GM18868 (cell line): ENCODE results near the gene ERC2.
A peak's percentile ranks its signal among the peaks of the same experiment; 100 is the strongest.

Experiments
- ATAC-seq: cut with Tn5 transposase; IDR thresholded peaks from one replicate; pipeline ENCODE4 v1.9.1; 2021; ENCODE audit warnings: mild to moderate bottlenecking, moderate library complexity; ENCODE audit not compliant: unreplicated experiment

The ERC2 gene

DNA sequence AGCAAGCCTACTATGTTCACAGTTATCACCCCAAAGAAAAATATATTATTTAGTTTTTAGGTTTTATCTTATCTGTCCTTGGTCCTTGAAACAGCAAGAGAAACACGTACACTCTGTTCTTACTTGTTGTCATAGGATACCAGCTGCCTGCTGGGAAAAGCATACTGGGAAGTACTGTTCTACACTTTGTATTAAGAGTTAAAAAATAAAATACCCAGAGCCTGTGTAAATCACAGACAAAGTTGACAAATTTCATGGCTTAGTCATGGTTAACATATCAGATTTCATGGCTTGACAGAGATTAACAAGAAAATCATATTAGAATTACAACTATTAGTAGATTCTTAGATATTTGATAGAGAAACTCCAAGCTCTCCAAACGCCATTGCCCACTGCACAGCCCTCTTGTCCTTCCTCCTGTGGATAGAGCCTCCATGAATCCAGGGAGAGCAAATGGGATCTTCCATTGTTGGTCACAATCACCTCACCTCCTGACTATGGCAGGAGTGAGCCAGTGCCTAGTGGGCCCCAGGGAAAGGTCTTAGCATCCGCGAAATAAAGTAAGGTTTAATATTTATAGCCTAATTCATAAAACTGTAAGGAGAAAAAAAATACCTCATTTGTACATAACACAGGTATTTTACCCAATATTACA is 853.1 kb downstream of the ERC2 start:
- no peak for ATAC-seq

DNA sequence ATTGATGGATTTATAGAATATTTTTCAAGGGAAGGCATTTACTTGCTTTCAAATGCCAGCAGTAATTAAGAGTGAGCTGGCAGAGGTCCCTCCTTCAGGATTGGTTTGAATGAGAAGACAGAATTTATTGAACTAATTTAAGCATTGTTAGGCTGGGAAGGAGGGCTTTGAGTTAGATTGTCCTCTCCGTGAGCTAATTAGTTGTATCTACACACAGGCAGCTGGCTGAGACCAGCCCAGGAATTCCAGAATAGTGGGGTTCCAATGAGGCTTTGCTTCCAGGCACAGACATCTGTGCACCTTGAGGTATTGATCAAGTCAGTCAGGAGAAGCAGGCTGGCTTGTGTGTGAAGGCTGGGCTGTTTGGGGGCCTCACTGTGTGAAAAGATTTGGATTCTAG is 857.1 kb downstream of the ERC2 start:
- no peak for ATAC-seq

DNA sequence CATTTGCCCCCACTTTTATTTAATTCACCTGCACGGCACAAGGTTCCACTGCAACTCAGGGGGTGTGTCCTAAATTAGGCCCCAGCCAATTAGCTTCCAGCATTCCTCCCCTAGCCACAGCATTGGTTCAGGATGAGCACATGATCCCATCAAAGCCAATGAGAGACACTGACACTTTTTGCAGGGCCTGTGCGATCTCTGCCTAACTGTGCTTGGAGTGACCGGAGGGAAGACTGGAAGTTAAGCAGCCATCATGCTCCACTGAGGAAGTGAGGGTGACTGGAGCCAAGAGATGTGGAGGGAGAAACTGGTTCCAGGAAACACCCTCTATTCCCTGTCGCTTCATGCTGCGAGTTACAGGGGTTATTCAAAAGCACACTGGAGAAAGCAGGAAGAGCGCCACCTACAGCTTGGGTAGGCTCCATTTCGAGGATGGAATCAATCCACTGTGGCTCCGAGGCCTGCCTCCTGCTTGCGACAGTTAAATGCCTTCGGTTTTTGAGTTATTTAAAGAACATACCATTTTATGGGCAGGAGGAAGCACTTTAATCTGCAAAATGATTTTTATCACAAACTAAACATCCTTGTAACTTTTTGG is 858.9 kb downstream of the ERC2 start:
- no peak for ATAC-seq

DNA sequence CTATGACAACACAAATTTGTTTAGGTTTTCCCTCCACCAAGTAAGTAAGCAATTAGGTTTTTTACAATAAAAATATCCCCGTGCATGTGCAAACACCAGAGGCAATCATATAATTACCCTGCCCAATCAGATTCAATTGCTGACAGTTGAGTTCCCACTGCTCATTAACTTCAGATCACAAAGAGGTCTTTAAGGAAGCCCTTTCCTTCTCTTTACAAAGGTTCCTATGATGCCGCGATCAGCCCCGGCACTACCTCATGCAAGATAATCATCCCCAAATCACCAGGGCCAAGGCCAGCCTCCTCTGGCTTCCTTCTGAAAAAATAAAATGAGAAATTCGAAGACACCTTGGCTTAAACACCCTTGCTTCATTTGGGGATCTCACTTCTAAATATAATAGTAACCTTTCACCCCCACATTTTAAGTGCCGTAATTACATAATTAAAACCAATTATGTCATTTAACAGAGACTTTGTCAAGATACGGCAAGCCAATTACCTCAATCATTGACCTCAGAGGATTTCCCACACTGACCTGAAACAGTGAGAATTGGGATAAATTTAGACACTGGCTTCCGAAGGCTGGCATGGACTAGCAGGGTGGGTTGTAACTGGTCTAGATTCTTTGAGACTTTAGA is 859.8 kb downstream of the ERC2 start:
- no peak for ATAC-seq

DNA sequence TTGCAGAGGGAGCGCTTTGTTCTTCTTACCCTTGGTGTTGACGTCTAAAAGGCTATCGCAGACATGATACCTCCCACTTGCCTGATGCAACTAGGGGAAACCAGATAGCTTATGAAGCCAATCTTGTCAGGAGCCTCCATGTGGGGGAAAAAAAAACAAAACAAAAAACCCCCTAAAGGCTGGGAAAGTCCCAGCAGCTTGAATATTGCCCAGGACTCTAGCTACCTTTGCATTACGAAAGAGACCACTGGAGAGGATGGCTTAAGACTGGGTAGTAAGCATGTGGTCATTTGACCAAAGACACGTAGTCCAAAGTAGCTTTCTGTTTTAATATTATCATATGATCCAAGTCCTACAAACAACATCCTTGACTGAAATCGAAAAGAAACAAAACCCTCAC is 860.4 kb downstream of the ERC2 start:
- ATAC-seq: peak; percentile 90

DNA sequence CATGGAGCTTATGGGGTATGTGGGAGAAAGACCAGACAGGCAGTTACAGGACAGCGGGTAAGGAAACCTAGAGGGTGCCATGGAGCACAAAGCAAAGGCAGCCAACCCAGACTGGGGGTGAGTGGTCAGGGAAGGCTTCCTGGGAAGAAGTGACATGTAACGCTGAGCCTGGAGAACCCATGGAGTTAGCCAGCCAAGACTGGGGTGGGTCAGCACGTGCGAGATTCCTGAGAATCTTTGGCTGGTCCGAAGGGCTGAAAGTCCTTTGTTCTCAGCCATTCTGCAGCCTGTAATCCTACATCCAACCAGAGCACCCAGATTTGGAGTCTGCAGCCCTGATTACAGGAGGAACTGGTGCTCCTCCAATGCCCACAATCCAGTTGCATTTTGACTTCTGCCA is 861.1 kb downstream of the ERC2 start:
- no peak for ATAC-seq

DNA sequence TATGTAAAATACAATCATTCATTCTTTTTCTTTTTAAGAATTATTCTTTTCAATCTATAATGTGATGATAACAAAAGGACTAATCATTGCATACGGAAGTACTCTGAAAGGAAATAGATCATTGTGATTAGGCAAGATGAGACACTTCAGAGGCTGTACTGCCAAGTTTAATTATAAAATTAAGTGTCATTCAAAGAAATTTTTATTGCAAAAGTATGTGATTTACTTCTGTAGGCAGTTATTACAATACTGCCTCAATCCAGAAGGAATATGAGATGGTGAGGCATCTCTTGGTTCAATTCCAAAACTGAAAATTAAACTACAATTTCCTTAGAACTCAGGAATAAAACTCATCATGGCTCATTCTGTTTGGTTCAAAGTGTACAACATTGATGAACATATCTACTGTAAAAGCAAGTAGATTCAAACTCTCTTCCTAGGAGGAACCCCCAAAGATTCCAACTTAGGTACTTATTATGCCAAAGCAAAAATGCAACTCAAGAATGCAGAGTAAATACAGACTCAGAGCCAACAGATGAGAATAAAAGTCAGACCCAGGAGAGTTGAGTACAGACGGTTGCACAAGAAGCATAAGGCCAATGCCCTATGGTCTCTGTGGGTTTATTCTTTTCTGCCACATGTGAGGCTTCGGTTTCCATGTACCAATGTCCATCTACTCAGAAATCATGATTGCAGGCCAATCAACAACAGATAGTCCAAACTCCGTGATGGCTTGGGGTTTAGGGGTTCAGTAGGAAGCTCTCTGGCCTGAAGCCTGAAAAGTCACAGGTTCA is 862.6 kb downstream of the ERC2 start:
- ATAC-seq: no peak

DNA sequence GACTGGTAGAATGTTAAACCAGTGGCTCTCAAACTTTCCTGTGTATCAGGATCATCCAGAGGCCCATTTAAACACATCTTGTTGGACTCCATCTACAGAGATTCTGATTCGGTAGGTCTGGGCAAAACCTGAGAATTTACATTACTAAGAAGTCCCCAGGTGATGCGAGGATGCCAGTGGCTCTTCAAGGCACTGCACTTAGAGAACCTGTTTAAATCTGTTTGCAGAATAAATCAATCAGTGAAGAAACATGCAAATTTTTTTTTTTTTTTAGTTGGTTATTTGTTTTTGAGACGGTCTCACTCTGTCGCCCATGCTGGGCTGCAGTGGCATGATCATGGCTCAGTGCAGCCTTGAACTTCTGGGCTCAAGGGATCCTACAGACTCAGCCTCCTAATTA is 863.4 kb downstream of the ERC2 start:
- no peak for ATAC-seq

DNA sequence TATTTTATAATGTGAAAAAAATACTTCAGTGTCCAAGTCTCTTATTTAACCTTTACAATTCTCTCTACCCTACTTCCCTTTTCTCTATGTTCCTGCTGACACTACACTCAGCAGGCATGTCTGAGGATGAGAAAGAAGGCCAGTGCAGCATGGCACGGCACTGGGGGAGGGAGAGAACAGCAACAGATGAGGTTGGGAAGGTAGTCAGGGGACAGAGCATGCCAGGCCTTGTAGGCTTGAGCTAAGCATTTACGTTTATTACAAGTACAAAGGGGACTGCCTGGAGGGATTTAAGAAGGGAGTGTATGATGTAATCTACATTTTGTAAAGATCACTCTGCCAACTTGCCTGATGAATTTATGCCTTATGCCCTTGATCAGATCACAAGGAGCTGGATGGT is 863.9 kb downstream of the ERC2 start:
- peak; percentile 29 for ATAC-seq

DNA sequence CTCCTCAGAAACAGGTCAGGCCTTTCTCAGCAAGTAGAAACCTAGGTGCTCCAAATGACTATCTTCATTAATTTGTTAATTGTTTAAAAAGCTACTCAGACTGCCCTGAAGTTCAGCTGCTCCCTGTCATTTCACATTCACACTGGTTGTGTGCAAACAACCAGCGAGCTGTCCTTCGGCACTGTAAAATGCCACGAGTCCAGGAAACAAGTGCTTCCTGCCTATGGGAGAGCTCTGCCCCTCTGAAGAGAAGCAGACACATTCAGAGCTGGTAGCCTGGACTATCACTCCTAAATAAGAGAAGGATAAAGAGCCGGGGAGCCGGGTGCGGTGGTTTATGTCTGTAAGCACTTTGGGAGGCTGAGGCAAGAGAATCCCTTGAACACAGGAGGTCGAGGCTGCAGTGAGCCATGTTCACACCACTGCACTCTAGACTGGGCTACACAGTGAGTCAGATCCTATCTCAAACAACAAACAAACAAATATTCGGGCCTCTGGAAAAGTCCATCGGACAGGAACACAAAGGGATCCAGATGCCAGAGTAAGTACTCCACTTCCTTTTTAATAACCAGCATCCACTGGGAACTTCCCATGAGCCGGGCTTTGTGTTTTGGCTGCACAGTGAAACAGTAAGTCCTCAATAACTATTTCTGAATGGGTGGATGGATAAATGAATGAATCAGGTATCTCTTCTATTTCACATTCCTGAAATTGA is 866.7 kb downstream of the ERC2 start:
- ATAC-seq: no peak

DNA sequence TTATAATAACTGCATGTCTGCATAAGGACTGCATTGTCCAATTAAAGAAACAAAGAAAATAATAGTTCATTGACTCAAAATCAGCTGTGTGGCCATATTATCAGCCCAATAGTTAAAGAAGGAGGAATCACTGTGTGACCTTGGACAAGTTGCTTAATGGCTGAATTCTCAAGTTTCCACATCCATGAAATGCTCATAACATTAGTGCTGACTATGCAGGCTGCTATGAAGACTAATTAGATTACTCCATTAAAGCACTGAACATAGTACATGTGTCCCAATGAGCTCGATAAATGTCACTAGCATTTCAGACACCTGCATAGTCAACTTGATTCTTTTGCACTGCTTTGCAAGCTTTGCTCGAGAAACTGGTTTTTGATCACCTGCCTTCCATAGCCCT is 870.0 kb downstream of the ERC2 start:
- no peak for ATAC-seq

DNA sequence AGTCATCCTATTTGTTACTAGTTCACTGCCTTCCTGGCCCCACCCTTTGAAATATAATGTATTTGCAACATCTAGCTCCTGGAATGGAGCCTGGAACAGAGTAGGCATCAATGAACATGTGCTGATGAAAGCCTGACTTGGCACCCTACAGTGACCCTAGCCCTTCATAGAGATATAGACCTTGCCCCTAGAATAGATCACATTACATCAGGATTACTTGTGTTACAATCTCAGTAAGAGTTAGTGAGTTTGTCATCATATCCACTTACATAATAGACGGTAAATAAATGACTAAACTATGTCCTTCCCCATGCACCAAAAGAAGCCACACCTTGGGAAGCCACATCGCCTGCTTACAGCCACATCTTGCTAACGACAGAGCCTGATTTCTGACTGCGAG is 870.6 kb downstream of the ERC2 start:
- ATAC-seq: no peak

DNA sequence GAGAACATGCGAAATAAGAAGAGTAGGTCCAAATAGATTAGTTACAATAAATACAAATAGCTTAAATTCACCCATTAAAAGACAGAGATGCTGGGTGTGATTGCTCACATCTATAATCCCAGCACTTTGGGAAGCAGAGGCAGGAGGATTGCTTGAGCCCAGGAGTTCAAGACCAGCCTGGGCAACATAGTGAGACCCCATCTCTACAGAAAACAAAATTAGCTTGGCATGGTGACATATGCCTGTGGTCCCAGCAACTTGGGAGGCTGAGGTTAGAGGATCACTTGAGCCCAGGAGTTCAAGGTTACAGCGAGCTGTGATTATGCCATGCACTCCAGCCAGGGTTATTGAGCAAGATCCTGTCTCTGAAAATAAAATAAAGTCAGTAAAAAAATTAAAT is 872.1 kb downstream of the ERC2 start:
- ATAC-seq: no peak

DNA sequence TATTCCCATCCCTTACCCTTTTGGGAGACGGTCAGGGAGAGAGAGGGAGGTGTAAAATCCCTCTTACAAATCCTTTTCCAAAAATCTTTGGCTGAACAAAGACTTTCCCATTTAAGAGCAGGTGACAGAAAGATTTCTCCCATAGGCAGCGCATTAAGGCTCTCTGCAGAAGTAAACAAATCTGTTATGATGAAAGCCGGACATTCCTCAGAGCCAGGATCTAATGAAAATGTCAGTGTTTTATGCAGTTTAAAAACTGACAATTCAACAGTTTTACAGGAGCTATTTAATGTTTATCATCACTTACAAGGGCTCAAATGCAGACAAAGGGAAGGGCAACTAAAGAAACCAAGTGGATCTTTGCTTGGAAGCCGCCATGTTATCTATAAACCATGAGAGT is 872.8 kb downstream of the ERC2 start:
- no peak for ATAC-seq

DNA sequence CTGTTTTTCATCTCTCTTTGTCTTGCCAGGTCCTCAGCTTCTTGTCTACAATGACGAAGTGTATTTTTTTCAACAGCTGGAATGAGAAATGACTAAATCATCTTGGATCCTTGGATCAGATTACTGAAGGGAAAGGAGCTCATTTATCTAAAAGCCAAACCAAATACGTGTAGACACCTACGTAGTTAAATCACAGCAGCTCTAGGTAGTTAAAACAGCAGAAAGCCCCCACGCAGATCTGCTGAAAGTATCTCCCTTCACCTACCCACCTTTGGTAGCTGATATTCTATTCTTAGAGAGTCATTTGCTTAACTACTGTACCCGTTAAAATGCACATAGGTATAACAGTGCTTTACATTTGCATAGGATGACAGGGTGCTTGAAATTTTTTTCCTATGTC is 875.7 kb downstream of the ERC2 start:
- no peak for ATAC-seq

DNA sequence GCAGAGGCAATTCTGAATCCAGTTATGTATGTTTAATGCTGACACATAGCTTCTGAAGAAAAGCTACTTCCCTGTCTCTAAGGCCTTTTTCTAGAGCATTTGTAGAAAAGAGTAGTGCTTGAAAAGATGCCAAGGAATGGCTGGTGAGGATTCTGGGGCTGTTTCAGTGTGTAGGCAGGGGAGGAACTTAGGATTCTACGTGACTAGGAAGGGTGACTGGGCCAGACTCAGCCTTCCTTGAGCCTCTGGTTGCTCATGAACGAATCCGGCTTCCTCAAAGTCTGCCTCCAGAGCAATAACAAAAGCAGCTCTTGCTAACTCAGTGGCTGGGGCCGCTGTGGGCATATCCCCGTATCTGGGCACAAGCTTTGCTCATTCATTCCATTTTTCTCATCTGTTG is 876.4 kb downstream of the ERC2 start:
- peak; percentile 46 for ATAC-seq

DNA sequence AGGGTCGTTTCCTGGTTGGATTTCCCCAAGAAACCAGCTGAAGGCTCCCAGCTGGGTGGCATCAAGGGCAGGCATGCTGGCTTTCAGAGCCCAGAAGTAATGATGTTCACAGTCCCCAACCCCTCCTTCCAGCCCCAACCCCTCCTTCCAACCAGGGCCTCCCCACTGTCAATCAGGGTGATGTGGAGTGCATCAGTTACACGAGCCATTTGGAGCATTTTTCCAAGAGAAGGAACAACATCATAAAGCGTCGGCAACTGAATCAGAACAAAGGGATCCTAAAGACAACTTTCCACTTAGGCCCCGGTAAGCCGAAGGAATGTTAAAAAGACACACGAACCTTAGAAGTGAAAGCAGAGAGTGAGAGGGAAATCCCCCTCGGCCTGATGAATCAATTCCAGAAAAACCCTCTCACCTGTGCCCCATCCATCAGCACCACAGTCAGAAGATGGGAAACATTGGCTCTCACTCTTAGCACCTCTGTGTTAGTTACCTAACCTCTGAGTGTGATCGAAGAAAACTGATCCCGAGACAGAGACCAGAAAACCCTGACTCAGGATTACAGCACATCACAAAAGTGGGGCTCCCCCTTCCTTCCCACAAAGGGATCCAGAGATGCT is 880.0 kb downstream of the ERC2 start:
- peak; percentile 69 for ATAC-seq

DNA sequence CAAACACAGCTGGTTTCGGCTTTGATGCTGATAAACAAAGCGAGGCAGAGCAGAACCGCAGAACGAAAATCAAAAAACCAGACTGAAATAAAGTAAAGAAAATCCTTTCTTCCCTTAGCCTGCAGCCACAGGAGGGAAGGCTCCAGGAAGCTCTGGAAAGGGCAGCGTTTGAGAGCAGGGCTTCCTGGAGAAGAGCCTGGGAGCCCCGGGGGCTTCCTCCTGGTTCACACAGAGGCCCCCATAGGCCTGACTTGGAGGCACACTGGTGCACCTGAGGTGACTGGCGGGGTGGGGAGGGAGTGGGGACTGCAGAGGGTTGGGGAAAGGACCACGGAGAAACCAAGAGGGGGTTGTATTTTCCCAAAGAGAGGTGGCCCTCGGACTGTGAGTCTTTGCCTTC is 882.4 kb downstream of the ERC2 start:
- no peak for ATAC-seq

DNA sequence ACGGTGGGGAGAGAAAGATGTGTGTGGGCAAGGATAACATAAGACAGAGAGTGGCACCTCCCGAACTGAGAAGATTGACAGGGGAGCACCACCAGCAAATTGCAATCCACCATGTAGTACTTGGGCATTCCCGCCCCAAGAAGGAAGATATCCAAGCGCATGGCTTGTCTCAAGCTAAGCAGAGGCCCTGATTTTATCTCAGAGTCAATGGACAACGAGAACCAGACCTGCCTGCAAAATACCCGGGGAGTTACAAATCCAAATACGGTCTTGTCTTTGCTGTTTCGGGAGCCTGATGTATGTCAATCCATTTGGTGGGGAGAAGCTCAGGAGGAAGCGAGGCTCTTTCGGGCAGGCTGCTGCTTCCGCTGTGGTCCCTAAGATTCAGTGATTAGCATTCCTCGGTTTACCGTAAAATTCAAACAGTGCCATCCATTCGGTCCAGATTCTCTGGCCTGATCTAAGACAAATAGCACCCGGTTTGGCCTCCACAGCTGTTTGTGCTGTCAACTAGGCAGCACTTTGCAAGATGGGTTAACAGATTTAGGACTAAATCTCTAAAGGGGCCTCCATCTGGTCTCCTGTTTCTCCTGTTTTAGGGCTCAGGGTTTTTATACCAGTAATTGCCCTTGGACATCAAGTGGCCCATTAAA is 883.4 kb downstream of the ERC2 start:
- ATAC-seq: no peak

DNA sequence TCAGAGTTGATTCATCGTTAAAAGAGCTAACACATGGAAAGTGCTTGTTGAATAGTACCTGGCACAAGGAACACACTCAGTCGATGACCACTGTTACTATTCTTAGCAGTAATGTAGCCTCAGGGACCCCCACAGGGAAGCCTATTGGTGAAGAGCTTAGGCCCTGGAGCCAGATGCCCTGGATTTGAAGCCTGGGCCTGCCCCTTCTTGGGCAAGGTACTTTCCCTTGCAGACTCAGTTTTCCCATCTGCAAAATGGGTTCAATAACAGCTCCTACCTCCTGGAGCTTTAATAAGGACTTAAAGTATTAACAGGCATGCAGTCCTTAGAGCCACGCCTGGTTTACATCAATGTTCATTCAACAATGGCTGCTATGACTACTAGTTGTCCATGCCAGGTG is 884.2 kb downstream of the ERC2 start:
- ATAC-seq: no peak
